Liver (tissue), 2 donors: Measurements from ENCODE around the gene PLXND1.

Experiments used
- EGR1 ChIP-seq, 2 donors: IDR thresholded peaks; 2 replicates each; pipeline ENCODE4 v1.6.1; 2016 to 2018; ENCODE audit warnings: antibody characterized with exemption in 2 of 2, low read depth in 2 of 2
- RAD21 ChIP-seq, 2 donors: IDR thresholded peaks; 2 replicates each; pipeline ENCODE4 v1.6.1; 2016; ENCODE audit warnings: antibody characterized with exemption in 2 of 2, mild to moderate bottlenecking in 2 of 2
- donor health status: healthy.

GRCh38 chr3:129636082-129636481 is 29.6 kb upstream of the PLXND1 start:
- TF ChIP-seq RAD21 (IDR thresholded peaks at IDR 0.05) (no peak), EGR1 (IDR thresholded peaks at IDR 0.05; ENCODE audit: low read depth in 2 of 2) (no peak)
